Neural cell (in vitro differentiated cells): ENCODE data around the gene HSPB1. TPM values are rescaled to one million over a fixed set of nuclear protein-coding genes. Genes with fewer than 3 reads are reported as not detected.

Experiments used
- H2AFZ ChIP-seq: fragments of 200-600, 300-800 bp; sonication (generic), shearing (Covaris generic); 2 replicates; pipeline ENCODE4 v1.6.0; 2014; ENCODE audit warnings: low read depth, mild to moderate bottlenecking, antibody characterized with exemption, low read length, moderate library complexity
- H3F3A ChIP-seq: fragments of 200-600 bp; shearing (Covaris generic); 2 replicates; pipeline ENCODE4 v1.6.1; 2016; ENCODE audit warnings: mild to moderate bottlenecking, moderate library complexity, mixed read lengths, antibody characterized with exemption, low read length; ENCODE audit not compliant: insufficient read depth, poor library complexity, severe bottlenecking
- H3K27ac ChIP-seq: fragments of 200-600, 300-800 bp; sonication (generic), shearing (Covaris generic); 2 replicates; pipeline ENCODE4 v1.5.1; 2014; ENCODE audit warnings: mild to moderate bottlenecking, low read length, moderate library complexity
- H3K27me3 ChIP-seq: fragments of 300-800, 200-600 bp; sonication (generic), shearing (Covaris generic); 2 replicates; pipeline ENCODE4 v1.6.0; 2014; ENCODE audit warnings: mild to moderate bottlenecking, low read depth, low read length, moderate library complexity; ENCODE audit not compliant: insufficient read depth
- H3K36me3 ChIP-seq: fragments of 300-800, 200-600 bp; sonication (generic), shearing (Covaris generic); 2 replicates; pipeline ENCODE4 v1.5.1; 2014; ENCODE audit warnings: mild to moderate bottlenecking, antibody characterized with exemption, low read length, moderate library complexity; ENCODE audit not compliant: insufficient read depth
- H3K4me2 ChIP-seq: fragments of 300-800, 200-600 bp; sonication (generic), shearing (Covaris generic); 2 replicates; pipeline ENCODE4 v1.6.0; 2014; ENCODE audit warnings: mild to moderate bottlenecking, low read length
- H3K4me3 ChIP-seq: fragments of 300-800, 200-600 bp; sonication (generic), shearing (Covaris generic); 2 replicates; pipeline ENCODE4 v1.5.1; 2014; ENCODE audit warnings: mild to moderate bottlenecking, low read length, moderate library complexity
- H3K79me2 ChIP-seq: fragments of 200-600 bp; shearing (Covaris generic); replicated peaks from 2 replicates; pipeline ENCODE4 v1.6.0; 2014; ENCODE audit warnings: mild to moderate bottlenecking, low read length, moderate library complexity; ENCODE audit not compliant: insufficient read depth
- H3K9ac ChIP-seq: fragments of 300-800, 200-600 bp; sonication (generic), shearing (Covaris generic); 2 replicates; pipeline ENCODE4 v1.6.1; 2016; ENCODE audit warnings: mild to moderate bottlenecking, low read length, mixed read lengths
- H3K9me2 ChIP-seq: fragments of 200-600 bp; shearing (Covaris generic); 2 replicates; pipeline ENCODE4 v1.6.1; 2016; ENCODE audit warnings: mild to moderate bottlenecking, low read length, mixed read lengths; ENCODE audit not compliant: insufficient read depth
- H3K9me3 ChIP-seq: fragments of 200-600, 300-800 bp; sonication (generic), shearing (Covaris generic); 2 replicates; pipeline ENCODE4 v1.6.1; 2016; ENCODE audit warnings: mild to moderate bottlenecking, mixed run types, low read length, moderate library complexity, mixed read lengths
- H4K20me1 ChIP-seq: fragments of 200-600 bp; shearing (Covaris generic); 2 replicates; pipeline ENCODE4 v1.6.1; 2016; ENCODE audit warnings: mild to moderate bottlenecking, mixed run types; ENCODE audit not compliant: insufficient read depth
- CTCF ChIP-seq: fragments of 450-650 bp; IDR thresholded peaks from 2 replicates; pipeline ENCODE4 v1.5.1; 2014; ENCODE audit warnings: antibody characterized with exemption, mild to moderate bottlenecking, moderate library complexity; ENCODE audit not compliant: poor library complexity, severe bottlenecking
- EP300 ChIP-seq: fragments of 450-650 bp; conservative IDR thresholded peaks from 2 replicates; pipeline ENCODE4 v1.6.1; 2014; ENCODE audit warnings: antibody characterized with exemption, mild to moderate bottlenecking, moderate library complexity; ENCODE audit not compliant: poor library complexity, severe bottlenecking
- EZH2 ChIP-seq: fragments of 200-600, 300-800 bp; shearing (Covaris generic), sonication (generic); IDR thresholded peaks from 2 replicates; pipeline ENCODE4 v1.6.1; 2014; ENCODE audit warnings: antibody characterized with exemption, low read length, borderline replicate concordance, mild to moderate bottlenecking; ENCODE audit not compliant: insufficient read depth, poor library complexity, severe bottlenecking
- MXI1 ChIP-seq: fragments of 450-650 bp; conservative IDR thresholded peaks from 2 replicates; pipeline ENCODE4 v1.6.1; 2014; ENCODE audit warnings: antibody characterized with exemption, mild to moderate bottlenecking; ENCODE audit not compliant: poor library complexity, severe bottlenecking
- POLR2AphosphoS5 ChIP-seq: IDR thresholded peaks from 2 replicates; pipeline ENCODE4 v1.6.1; 2012
- RAD21 ChIP-seq: fragments of 450-650 bp; conservative IDR thresholded peaks from 2 replicates; pipeline ENCODE4 v1.6.1; 2014; ENCODE audit warnings: antibody characterized with exemption, mild to moderate bottlenecking, moderate library complexity
- REST ChIP-seq: IDR thresholded peaks from 2 replicates; pipeline ENCODE4 v1.6.1; 2012; ENCODE audit warnings: borderline replicate concordance
- SMC3 ChIP-seq: fragments of 450-650 bp; conservative IDR thresholded peaks from 2 replicates; pipeline ENCODE4 v1.6.1; 2014; ENCODE audit warnings: antibody characterized with exemption, mild to moderate bottlenecking, moderate library complexity; ENCODE audit not compliant: poor library complexity
- TAF1 ChIP-seq: IDR thresholded peaks from 2 replicates; pipeline ENCODE4 v1.6.1; 2012; ENCODE audit warnings: low read depth
- polyA plus RNA-seq: library from polyadenylated mRNA; depleted of rRNA; stranded (reverse); fragments of >200 nt; gene quantifications from 2 replicates; pipeline ENCODE4 v1.2.3, GENCODE V29; 2014

Gene HSPB1
- polyA plus RNA-seq, 1 donor from 2014 or later = 1.4 TPM

GRCh38 chr7:76301000-76301399 is 1.5 kb upstream of the HSPB1 start:
- H3K4me2 ChIP-seq = no peak overlapping the region
- no peak overlapping the region for H3K4me3 ChIP-seq
- H3K36me3 ChIP-seq = no peaks in the 10 kb centered on the region
- H3K27me3 ChIP-seq = peaks cover 18% of the 10 kb centered on the region
- no peak for TF ChIP-seq TAF1
- no peak for TF ChIP-seq REST
- TF ChIP-seq CTCF = no peak
- no peak for TF ChIP-seq POLR2AphosphoS5
- H3K79me2 ChIP-seq = no peaks in the 10 kb centered on the region
- no peaks in the 10 kb centered on the region for H3K9me3 ChIP-seq
- no peaks in the 10 kb centered on the region for H3F3A ChIP-seq
- H4K20me1 ChIP-seq = no peaks in the 10 kb centered on the region
- H2AFZ ChIP-seq = no peak overlapping the region
- no peak overlapping the region for H3K27ac ChIP-seq
- no peak overlapping the region for H3K9ac ChIP-seq
- no peaks in the 10 kb centered on the region for H3K9me2 ChIP-seq

- Histone ChIP-seq H3K27ac (no peak overlapping the region), H3K9me3 (no peaks in the 10 kb centered on the region), H3F3A (no peaks in the 10 kb centered on the region), H3K4me3 (peak overlapping the region; percentile 66), H3K27me3 (peaks cover 18% of the 10 kb centered on the region), H4K20me1 (no peaks in the 10 kb centered on the region), H3K36me3 (no peaks in the 10 kb centered on the region), H3K4me2 (no peak overlapping the region), H3K9ac (peak overlapping the region; percentile 32), H3K79me2 (no peaks in the 10 kb centered on the region), H3K9me2 (no peaks in the 10 kb centered on the region), H2AFZ (no peak overlapping the region)
- TF ChIP-seq EZH2 (no peak), TAF1 (no peak), EP300 (no peak), RAD21 (no peak), REST (no peak), SMC3 (no peak), MXI1 (no peak), POLR2AphosphoS5 (no peak), CTCF (no peak)
Observed at GRCh38 chr7:76303202-76304147, 1.0 kb downstream of the HSPB1 start.
